Endothelial cell of umbilical vein (primary cell): ENCODE measurements around the gene RMND1. TPM values are rescaled to one million over a fixed set of nuclear protein-coding genes. Genes with fewer than 3 reads are reported as not detected.

ENCODE experiments used
- BruUV-seq: library from RNA; stranded (reverse); fragments of 400-500 nt; replicated peaks from 2 replicates; lab custom pipeline; 2021; lab: Mats Ljungman, UMichigan
- CTCF ChIA-PET: fragments of 300-600, 350-600 bp; sonication (Branson Sonifier 250); formaldehyde crosslinking; loops from one replicate; lab custom pipeline; 2021; ENCODE audit warnings: antibody characterized with exemption, inconsistent platforms; lab: Charles Lee
- POLR2A ChIA-PET: fragments of 300-600, 350-600 bp; sonication (Branson Sonifier 250); formaldehyde crosslinking; loops from one replicate; lab custom pipeline; 2021; ENCODE audit warnings: antibody characterized with exemption, inconsistent platforms; lab: Charles Lee
- DNase-seq: peaks from one replicate; pipeline ENCODE4 v3.0.0-alpha.2; 2011; ENCODE audit warnings: low read depth, low spot score
- FAIRE-seq: peaks from 2 replicates; lab custom pipeline; 2011; peaks lifted over from hg19 to GRCh38; lab: Jason Lieb, UNC
- H2AFZ ChIP-seq: 2 replicates; pipeline ENCODE4 v1.6.0; 2012; ENCODE audit warnings: low read depth, low read length, control low read depth, inconsistent platforms
- H3K27ac ChIP-seq: 2 replicates; pipeline ENCODE4 v1.5.1; 2011; ENCODE audit warnings: low read depth, mild to moderate bottlenecking, control low read depth, low read length, moderate library complexity; ENCODE audit not compliant: insufficient read depth
- H3K27me3 ChIP-seq, 2 experiments: 2 replicates each; pipeline versions ENCODE4 v1.6.0 to v1.6.1; 2011; ENCODE audit warnings: low read length in 2 of 2, mixed read lengths in 1 of 2; ENCODE audit not compliant: control insufficient read depth in 2 of 2, insufficient read depth in 2 of 2
- H3K36me3 ChIP-seq, 2 experiments: 2 replicates in 1 of 2; 3 replicates in 1 of 2; pipeline ENCODE4 v1.5.1; 2011; ENCODE audit warnings: low read length in 2 of 2, mild to moderate bottlenecking in 1 of 2, moderate library complexity in 1 of 2; ENCODE audit not compliant: control insufficient read depth in 2 of 2, insufficient read depth in 2 of 2; ENCODE audit errors: extremely low read depth in 1 of 2
- H3K4me1 ChIP-seq: 3 replicates; pipeline ENCODE4 v1.5.1; 2011; ENCODE audit warnings: mild to moderate bottlenecking, low read length; ENCODE audit not compliant: control insufficient read depth, insufficient read depth; ENCODE audit errors: extremely low read depth
- H3K4me2 ChIP-seq: 2 replicates; pipeline ENCODE4 v1.6.1; 2011; ENCODE audit warnings: low read length, control low read depth, mixed read lengths; ENCODE audit not compliant: insufficient read depth
- H3K4me3 ChIP-seq, 3 experiments: fragments of 200-600 bp in 1 of 3; sonication (generic), shearing (Covaris generic) in 1 of 3; replicated peaks in 1 of 3; 2 replicates each; pipeline ENCODE4 v1.5.1; 2011 to 2016; ENCODE audit warnings: control low read depth in 3 of 3, low read length in 3 of 3, mild to moderate bottlenecking in 2 of 3, inconsistent platforms in 1 of 3, low read depth in 1 of 3, moderate library complexity in 1 of 3; ENCODE audit not compliant: insufficient read depth in 1 of 3
- H3K79me2 ChIP-seq: 2 replicates; pipeline ENCODE4 v1.6.0; 2012; ENCODE audit warnings: low read length, inconsistent platforms; ENCODE audit not compliant: control insufficient read depth, insufficient read depth
- H3K9ac ChIP-seq: replicated peaks from 2 replicates; pipeline ENCODE3; 2011; ENCODE audit warnings: low read length, control low read depth; ENCODE audit not compliant: insufficient read depth; ENCODE audit errors: extremely low read depth
- H3K9me1 ChIP-seq: replicated peaks from 3 replicates; pipeline ENCODE4 v1.6.0; 2011; ENCODE audit warnings: mild to moderate bottlenecking, low read length; ENCODE audit not compliant: control insufficient read depth, insufficient read depth; ENCODE audit errors: extremely low read depth
- H3K9me3 ChIP-seq: replicated peaks from 2 replicates; pipeline ENCODE4 v1.5.1; 2012; ENCODE audit warnings: low read length, inconsistent platforms; ENCODE audit not compliant: control insufficient read depth, insufficient read depth
- H4K20me1 ChIP-seq: replicated peaks from 2 replicates; pipeline ENCODE3; 2011; ENCODE audit warnings: mild to moderate bottlenecking, low read length; ENCODE audit not compliant: control insufficient read depth, insufficient read depth; ENCODE audit errors: extremely low read depth
- EZH2 ChIP-seq: IDR thresholded peaks from 2 replicates; pipeline ENCODE4 v1.6.1; 2012; ENCODE audit warnings: borderline replicate concordance, low read depth, mild to moderate bottlenecking, moderate library complexity, low read length, inconsistent platforms; ENCODE audit not compliant: severe bottlenecking
- FOS ChIP-seq: IDR thresholded peaks from 2 replicates; pipeline ENCODE4 v1.6.1; 2011; ENCODE audit warnings: mild to moderate bottlenecking, low read length, moderate library complexity, borderline replicate concordance; ENCODE audit not compliant: insufficient read depth
- GATA2 ChIP-seq: IDR thresholded peaks from 2 replicates; pipeline ENCODE4 v1.7.0; 2011; ENCODE audit warnings: low read depth, mild to moderate bottlenecking, moderate library complexity, mixed read lengths, low read length; ENCODE audit not compliant: insufficient read length, insufficient read depth
- JUN ChIP-seq: IDR thresholded peaks from 2 replicates; pipeline ENCODE4 v1.6.1; 2011; ENCODE audit warnings: borderline replicate concordance, low read depth; ENCODE audit not compliant: insufficient read length, insufficient read depth
- MYC ChIP-seq: IDR thresholded peaks from one replicate; pipeline ENCODE4 v1.6.1; 2011; ENCODE audit warnings: mild to moderate bottlenecking, low read depth, low read length
- POLR2A ChIP-seq: IDR thresholded peaks from 2 replicates; pipeline ENCODE4 v1.6.1; 2012; ENCODE audit warnings: low read depth, mild to moderate bottlenecking, control low read depth, low read length
- POLR2AphosphoS5 ChIP-seq: IDR thresholded peaks from 2 replicates; pipeline ENCODE4 v1.6.1; 2012; ENCODE audit warnings: low read depth, mild to moderate bottlenecking, control low read depth, low read length, moderate library complexity; ENCODE audit not compliant: insufficient read depth
- dilution Hi-C: fragments of 300-500 bp; cut with MboI; formaldehyde crosslinking; loops from one replicate; pipeline ENCODE4 v1.15.0; 2019; ENCODE audit warnings: low sequenced_read_pairs; ENCODE audit not compliant: extremely low pct_ligation_motif_present
- intact Hi-C: fragments of 100-400 bp; cut with micrococcal nuclease; formaldehyde crosslinking; loops from one replicate; pipeline ENCODE4 v1.10.0; 2022
- polyA plus RNA-seq, 4 experiments: library from polyadenylated mRNA; depleted of rRNA in 3 of 4; stranded (reverse) in 3 of 4; unstranded in 1 of 4; fragments of >200 nt; gene quantifications; 2 replicates each; pipeline versions ENCODE4 v1.2.1 to v1.2.3, GENCODE V29; 2011 to 2012; ENCODE audit warnings: missing spikeins in 1 of 4
- total RNA-seq: library from RNA; stranded (reverse); gene quantifications from 2 replicates; pipeline ENCODE4 v1.2.3, GENCODE V29; 2021
- TF ChIP-seq, protein P1 (sequence below), 2 donors: IDR thresholded peaks; 1 replicate in 1 of 2; 2 replicates in 1 of 2; pipeline ENCODE4 v1.5.1; 2011; ENCODE audit warnings: low read length in 2 of 2, mild to moderate bottlenecking in 2 of 2, moderate library complexity in 2 of 2, control low read depth in 1 of 2, inconsistent platforms in 1 of 2, low read depth in 1 of 2; ENCODE audit not compliant: insufficient read depth in 1 of 2; ENCODE audit errors: extremely low read depth in 1 of 2
- TF ChIP-seq, protein P2 (sequence below): IDR thresholded peaks from 2 replicates; pipeline ENCODE4 v1.6.1; 2011; ENCODE audit not compliant: insufficient read depth, insufficient read length

RMND1 gene
- total and polyA plus RNA-seq, 2 donors (not counting 3 experiments of a cell fraction or from before 2014, with no cell fraction given) = 6.3 to 21.4 TPM

DNA sequence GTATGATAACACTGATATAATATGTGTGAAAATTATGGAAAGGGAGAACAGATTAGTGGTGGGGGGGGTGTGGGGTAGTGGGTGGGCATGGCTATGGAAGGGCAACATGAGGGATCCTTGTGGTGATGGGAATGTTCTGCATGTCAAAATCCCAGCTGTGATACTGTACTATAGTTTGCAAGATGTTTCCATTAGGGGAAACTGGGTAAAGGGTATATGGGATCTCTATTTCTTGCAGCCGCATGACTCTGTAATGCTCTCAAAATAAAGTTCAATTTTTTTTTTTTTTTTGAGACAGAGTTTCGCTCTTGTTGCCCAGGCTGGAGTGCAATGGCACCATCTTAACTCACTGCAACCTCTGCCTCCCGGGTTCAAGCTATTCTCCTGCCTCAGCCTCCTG, 74.8 kb downstream of the RMND1 start:
- no peak for DNase-seq
- POLR2A ChIA-PET = no interaction called here
- FAIRE-seq = no peak
- H3K36me3 ChIP-seq = no peaks in the 10 kb centered on the region
- TF ChIP-seq FOS (no peak), EZH2 (no peak), GATA2 (no peak), POLR2AphosphoS5 (no peak), JUN (no peak), POLR2A (no peak), MYC (no peak)
- TF ChIP-seq, protein P1, sequence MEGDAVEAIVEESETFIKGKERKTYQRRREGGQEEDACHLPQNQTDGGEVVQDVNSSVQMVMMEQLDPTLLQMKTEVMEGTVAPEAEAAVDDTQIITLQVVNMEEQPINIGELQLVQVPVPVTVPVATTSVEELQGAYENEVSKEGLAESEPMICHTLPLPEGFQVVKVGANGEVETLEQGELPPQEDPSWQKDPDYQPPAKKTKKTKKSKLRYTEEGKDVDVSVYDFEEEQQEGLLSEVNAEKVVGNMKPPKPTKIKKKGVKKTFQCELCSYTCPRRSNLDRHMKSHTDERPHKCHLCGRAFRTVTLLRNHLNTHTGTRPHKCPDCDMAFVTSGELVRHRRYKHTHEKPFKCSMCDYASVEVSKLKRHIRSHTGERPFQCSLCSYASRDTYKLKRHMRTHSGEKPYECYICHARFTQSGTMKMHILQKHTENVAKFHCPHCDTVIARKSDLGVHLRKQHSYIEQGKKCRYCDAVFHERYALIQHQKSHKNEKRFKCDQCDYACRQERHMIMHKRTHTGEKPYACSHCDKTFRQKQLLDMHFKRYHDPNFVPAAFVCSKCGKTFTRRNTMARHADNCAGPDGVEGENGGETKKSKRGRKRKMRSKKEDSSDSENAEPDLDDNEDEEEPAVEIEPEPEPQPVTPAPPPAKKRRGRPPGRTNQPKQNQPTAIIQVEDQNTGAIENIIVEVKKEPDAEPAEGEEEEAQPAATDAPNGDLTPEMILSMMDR (IDR thresholded peaks at IDR 0.05; ENCODE audit: extremely low read depth in 1 of 2, insufficient read depth in 1 of 2, low read depth in 1 of 2, low read length in 2 of 2) = no peak
- TF ChIP-seq, protein P2, sequence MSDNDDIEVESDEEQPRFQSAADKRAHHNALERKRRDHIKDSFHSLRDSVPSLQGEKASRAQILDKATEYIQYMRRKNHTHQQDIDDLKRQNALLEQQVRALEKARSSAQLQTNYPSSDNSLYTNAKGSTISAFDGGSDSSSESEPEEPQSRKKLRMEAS = no peak
- no peak overlapping the region for H3K4me2 ChIP-seq
- no TSS peak for BruUV-seq
- intact Hi-C loops (no loop called here), dilution Hi-C loops (no loop called here)
- no peak overlapping the region for H3K4me3 ChIP-seq
- no peaks in the 10 kb centered on the region for H3K27me3 ChIP-seq
- no peaks in the 10 kb centered on the region for H3K9me3 ChIP-seq
- CTCF ChIA-PET = interaction anchor here (1.0 to 1.7 kb wide), 2 partner anchors 13 to 42 kb away, joined by 3 to 7 read pairs; no protein-coding TSS in a partner anchor
- H3K4me1 ChIP-seq = peaks cover 23% of the 10 kb centered on the region
- no peaks in the 10 kb centered on the region for H4K20me1 ChIP-seq
- no peak overlapping the region for H2AFZ ChIP-seq
- H3K9me1 ChIP-seq = no peaks in the 10 kb centered on the region
- H3K79me2 ChIP-seq = peaks cover 51% of the 10 kb centered on the region
- no peak overlapping the region for H3K27ac ChIP-seq
- no peak overlapping the region for H3K9ac ChIP-seq
